NCI-H1092 treated with DMSO at 0.1 percent for 48 hours (cell line): ENCODE measurements around the gene SEPHS2.
"Not testable (repeated sequence)": the region's sequence is repeated elsewhere in the genome, so short reads cannot be mapped to it uniquely, and the experiment has no call there.

Source experiments
- DNase-seq: peaks from one replicate; lab custom pipeline; 2025; lab: John Stamatoyannopoulos, UW

SEPHS2 gene

DNA sequence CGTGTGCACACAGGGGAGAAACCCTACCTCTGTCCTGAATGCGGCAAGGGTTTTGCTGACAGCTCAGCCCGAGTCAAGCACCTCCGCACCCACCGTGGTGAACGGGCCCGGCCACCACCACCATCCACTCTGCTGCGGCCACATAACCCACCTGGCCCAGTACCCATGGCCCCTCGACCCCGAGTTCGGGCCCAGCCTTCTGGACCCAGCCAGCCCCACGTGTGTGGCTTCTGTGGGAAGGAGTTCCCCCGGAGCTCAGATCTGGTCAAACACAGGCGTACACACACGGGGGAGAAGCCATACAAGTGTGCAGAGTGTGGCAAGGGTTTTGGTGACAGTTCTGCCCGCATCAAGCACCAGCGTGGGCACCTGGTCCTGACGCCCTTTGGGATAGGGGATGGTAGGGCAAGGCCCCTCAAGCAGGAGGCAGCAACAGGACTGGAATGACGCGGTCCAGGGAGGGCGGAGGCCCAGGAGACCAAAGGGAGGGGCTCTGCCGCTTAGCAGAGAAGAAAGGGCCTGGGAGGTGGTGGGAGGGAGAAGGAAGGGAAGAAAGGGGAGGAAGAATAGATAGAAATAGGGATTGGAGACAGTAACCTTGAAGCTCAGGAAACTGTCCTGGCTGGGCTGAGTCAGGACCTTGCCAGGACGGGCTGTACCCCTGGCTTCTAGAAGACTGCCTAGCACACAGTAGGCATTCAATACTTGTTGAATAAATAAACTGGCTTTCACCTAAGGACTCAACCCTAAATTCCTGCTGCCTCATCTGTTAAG lies 46.8 kb downstream of the SEPHS2 start:
- DNase-seq = no peak

DNA sequence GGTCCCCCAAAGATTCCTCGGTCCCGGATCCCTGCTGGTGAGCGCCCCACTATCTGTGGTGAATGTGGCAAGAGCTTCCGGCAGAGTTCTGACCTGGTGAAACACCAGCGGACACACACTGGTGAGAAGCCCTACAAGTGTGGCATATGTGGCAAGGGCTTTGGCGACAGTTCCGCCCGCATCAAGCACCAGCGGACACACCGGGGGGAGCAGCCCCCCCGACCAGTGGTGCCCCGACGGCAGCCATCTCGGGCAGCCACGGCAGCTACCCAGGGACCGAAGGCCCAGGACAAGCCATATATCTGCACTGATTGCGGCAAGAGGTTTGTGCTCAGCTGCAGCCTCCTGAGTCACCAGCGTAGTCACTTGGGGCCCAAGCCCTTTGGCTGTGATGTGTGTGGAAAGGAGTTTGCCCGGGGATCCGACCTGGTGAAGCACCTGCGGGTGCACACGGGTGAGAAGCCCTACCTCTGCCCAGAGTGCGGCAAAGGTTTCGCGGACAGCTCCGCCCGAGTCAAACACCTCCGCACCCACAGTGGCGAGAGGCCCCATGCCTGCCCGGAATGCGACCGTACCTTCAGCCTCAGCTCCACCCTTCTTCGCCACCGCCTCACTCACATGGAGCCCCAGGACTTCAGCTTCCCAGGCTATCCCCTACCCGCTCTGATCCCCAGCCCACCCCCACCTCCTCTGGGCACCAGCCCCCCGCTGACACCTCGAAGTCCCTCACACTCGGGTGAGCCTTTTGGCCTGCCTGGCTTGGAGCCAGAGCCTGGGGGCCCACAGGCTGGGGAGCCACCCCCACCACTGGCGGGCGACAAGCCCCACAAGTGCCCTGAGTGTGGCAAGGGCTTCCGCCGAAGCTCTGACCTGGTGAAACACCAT lies 47.7 kb downstream of the SEPHS2 start:
- no peak for DNase-seq

DNA sequence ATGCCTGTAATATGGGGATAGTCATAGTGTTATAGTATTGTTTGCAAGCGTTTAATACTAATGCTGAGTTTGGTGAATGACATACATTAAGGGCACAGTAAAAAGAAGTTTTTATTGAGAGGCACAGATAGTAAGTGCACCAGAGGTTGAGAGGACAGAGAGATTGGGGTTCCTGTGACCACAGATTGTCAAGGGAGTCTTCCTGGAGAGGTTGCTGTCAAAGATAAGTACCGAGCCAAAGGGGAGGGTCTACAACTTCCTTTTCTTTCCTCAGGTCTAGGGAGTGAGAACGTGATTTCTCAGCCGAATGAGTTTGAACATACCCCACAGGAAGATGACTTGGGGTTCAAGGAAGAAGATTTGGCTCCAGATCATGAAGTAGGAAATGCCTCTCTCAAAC lies 48.6 kb downstream of the SEPHS2 start:
- DNase-seq = no peak

DNA sequence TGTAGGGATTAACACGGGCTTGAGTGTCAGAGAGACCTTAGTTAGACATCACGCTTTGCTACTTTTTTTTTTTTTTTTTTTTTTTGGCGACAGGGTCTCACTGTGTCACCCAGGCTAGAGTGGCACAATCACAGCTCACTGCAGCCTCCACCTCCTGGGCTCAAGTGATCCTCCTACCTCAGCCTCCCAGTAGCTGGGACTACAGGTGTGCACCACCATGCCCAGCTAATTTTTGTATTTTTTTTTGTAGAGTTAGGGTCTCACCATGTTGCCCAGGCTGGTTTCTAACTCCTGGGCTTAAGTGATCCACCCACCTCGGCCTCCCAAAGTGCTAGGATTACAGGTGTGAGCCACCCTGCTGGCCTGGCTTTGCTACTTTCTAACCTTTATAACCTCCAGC lies 49.0 kb downstream of the SEPHS2 start:
- DNase-seq = not testable (repeated sequence)

DNA sequence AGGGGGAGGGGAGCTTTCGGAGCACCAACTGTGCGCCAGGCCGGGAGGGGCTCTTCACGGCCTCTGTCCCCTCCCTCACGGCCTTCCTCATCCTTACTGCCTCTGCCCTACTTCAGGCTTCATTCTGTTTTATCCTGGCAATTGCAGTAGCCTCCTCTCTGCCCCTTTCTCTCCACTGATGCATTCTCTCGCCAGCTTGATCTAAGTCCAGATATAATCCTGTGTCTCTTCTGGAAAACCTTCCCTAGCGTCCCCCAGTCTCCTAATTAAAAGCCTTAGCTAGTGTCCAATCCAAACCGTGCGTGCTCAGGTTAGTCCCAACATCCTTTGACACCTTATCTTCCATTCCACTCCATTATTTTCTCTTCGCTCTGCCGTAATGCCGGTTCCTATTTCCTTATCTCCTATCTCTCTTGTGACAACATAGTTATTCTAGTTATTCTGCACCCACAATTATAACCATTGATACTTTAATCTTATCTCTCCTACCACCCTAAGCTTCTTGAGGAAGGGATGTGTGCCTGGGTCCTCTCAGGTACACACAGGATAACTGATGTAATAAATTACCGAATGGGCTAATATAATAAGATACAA lies 49.6 kb downstream of the SEPHS2 start:
- peak; percentile 58 for DNase-seq

DNA sequence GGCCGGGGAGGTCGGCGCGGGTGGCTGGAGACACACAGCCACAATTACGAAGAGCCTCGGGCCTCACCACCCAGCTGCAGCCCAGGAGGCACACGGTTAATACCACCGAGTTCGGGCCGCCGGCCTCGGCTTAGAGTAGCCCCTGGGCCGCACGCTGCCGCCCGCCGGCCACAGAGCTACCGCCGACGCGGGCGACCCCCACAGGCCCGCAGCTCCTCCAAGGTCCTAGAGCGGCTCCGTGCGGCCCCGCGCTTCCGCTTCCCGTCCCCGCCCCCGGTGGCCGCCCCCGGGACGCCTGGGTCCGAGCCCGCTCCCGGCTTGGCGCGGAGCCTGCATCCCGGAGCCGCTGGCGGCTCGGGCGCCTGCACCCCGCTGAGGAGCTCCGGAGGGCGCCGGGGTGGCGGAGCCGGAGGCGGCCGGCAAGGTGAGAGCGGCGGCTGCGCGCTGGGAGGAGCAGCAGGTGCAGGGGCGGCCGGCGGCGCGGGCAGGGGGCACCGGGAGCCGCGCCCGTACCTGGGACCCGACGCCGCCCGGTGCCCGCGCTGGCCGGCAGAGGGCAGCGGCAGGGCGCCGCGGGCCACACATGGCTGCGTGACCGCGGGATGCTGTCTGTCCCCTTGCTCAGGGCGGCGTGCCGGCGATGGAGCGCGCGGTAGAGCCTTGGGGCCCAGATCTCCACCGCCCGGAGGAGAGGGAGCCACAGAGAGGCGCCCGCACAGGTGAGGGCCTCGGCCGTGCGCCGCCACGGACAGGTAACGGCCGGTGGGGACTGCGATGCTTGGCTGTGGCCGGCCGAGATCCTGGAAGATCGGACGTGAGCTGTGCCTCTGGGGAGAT lies 50.3 kb downstream of the SEPHS2 start, which contains the start of gene ZNF48:
TSS of gene ZNF48 (plus strand) at position 266 of the 837 bp plus-strand sequence. CDS start at position 641, 375 bp downstream.
- peak; percentile 90 for DNase-seq

DNA sequence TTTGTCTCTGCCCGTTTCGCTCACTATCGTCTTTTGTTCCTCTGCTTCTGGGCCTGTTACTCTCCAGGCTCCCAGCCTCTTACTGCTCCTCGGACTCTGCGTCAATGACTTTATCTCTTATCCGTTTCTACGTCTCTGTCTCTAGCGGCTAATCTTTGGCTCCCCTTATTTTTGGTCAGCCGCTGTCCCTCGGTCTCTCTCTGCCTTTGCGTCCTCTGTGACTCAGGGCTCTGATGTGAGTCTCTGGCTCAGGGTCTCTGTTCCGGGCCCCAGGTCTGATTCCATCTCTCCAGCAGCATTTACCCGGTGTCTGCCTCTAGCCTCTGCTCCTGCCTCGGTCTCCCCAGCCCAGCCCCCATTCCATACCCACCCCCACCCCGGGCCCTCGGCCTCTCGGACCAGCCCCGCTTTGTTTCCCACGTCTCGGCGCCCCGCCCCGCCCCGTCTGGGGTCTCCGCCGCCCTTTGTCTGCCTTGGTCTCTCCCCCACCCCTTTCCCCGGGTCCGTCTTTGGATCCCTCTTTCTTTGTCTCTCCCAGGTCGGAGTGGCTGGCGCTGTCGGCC lies 51.0 kb downstream of the SEPHS2 start:
- peak; percentile 58 for DNase-seq
